Kidney tubule cell (primary cell): Measurements from ENCODE around the gene ARHGAP10.

Experiments used
- DNase-seq: peaks from one replicate; pipeline ENCODE4 v3.0.0-alpha.2; 2018; ENCODE audit warnings: low spot score

Gene ARHGAP10, protein sequence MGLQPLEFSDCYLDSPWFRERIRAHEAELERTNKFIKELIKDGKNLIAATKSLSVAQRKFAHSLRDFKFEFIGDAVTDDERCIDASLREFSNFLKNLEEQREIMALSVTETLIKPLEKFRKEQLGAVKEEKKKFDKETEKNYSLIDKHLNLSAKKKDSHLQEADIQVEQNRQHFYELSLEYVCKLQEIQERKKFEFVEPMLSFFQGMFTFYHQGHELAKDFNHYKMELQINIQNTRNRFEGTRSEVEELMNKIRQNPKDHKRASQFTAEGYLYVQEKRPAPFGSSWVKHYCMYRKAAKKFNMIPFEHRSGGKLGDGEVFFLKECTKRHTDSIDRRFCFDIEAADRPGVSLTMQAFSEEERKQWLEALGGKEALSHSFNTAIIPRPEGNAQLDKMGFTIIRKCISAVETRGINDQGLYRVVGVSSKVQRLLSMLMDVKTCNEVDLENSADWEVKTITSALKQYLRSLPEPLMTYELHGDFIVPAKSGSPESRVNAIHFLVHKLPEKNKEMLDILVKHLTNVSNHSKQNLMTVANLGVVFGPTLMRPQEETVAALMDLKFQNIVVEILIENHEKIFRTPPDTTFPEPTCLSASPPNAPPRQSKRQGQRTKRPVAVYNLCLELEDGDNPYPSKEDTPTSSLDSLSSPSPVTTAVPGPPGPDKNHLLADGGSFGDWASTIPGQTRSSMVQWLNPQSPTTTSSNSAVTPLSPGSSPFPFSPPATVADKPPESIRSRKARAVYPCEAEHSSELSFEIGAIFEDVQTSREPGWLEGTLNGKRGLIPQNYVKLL

DNA sequence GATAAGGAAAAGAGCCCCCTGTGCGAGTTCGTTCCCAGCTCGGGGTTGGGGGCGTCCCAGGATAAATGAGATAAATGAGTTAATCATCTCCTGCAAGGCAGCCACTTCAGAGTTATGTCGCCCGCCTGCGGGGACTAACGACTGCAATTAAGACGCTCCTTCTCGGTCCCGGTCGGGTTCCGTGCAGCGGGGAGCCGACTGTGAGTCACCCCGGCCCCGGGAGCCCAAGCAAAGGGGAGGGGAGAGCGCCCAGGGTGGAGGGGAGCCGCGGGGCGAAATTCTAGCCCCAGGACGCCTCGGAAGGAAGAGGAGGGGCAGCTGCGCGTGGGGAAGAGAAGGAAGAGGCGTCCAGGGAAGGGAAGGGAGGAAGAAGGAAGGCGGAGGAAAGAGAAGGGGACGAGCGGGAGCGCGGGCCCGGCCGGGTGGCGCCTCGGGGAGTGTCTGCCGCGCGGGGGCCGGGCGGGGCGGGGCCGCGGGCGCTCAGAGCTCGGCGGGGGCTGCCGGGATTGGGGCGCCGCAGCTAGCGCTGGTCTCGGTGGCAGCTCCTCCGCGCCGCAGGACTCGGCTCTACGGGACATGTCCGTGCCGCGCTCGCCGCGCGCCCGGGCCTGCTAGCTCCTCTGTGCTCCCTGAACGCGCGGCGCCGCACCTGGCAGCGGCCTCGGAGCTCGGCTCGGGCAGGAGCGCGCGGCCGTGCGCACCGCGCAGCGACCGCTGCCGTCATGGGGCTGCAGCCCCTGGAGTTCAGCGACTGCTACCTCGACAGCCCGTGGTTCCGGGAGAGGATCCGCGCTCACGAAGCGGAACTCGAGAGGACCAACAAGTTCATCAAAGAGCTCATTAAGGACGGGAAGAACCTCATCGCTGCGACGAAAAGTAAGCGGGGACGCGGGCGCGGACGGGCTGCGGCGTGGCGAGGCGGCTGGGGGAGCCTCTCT is at the start of gene ARHGAP10:
ARHGAP10 (plus strand) TSS at position 509 of the 938 bp plus-strand sequence; CDS start at position 723, 214 bp downstream.
- DNase-seq = peak; percentile 86

DNA sequence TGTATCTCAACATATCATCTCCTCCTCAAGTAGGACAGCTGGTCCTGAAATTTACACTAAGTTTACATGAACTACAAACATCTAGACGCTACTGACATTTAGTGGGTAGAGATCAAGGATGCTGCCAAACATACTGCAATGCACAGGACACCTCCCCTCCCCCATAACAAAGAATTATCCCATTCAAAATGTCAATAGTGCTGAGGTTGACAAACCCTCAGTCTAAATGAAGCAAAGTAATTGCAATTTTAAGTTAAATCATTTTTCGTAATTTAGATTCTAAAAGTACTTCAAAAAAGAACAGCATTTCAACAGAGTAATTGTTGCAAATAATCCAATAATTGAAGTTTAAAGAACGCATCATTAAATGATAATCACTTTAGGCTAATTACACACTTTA is 49.1 kb upstream of the ARHGAP10 start:
- no peak for DNase-seq

DNA sequence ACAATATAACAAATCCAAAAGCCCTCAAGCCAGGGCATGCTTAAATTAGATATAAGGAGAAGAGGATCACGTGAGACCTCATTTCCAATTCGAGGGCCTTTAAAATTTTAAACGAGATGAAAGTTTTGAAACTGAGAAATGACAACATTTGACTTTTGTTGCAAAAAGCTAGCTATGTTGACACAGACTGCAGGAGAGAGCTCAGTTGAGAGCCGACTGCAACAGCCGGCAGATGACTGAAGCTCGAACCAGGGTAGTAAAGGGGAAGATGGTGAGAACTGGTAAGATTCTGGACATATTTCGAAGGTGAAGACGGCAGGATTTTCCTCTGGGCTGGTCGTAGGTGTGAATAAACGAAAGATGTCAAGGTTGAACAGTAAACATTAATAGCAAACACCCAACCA is 48.7 kb upstream of the ARHGAP10 start:
- DNase-seq = peak; percentile 31

DNA sequence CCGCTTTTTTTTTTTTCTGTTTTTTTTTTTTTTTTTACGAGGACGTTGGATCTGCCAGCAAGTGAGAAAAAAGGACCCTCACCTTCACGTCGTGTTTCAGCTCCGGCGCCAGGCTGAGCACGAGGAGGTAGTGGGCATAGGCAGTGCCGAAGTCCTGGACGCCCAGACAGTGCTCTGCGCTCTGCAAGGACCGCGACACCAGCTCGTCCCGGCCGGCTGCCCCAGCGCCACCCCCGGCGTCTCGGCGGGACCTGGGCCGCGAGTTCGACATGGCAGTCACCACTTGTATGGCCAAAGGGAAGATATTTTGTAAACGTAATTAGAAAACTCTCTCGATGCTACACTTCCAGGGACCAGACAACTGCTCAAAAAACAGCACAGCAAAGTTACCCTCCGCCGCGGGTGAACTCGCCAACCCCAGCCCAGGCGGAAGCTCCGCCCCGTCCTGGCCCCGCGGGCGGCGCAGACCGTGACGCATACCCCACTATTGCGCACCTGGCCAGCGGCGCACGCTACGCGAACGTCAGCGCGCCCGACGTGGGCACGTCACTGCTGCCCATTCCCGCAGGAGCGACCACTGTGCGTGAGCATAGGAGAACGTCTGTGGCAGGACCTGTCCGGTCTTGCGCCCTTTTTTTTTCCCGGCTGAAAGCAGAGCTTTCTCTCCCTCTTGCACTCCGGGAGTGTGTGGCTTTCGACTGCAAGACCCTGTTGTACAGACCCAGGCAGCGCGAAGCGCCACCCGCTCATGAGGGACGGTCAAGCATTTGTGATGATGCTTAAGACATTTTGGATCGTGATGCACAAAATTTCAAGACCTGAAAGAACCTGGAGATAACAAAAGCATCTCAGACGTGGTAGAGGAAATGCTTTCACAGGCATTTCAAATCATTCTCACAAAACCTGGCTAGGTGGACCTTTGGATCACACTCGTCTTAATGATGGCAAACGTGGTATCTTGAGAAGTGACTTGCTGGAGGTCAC is 47.9 kb upstream of the ARHGAP10 start, which contains the start of gene PRMT9:
PRMT9 (minus strand) TSS at position 447 of the 984 bp plus-strand sequence; CDS start at position 271, 176 bp downstream.
- peak; percentile 92 for DNase-seq

DNA sequence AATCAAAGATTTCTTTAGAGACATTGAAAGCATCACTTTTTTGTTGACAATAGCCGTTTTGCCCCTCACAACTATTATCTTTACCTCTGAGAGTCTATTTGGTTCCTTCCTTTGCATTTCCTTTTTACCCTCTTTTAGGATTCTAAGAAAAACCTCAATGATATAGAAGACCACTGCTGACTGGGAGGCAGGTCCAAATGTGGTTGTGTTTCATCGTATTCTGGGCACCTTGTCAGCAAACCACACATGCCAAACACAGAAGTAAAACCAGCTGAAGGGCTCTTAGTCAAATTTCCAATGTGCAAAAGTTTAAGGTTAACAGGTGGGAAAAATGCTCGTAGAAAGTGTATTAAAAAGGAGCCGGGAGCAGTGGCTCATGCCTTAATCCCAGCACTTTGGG is 42.8 kb upstream of the ARHGAP10 start:
- DNase-seq = no peak

DNA sequence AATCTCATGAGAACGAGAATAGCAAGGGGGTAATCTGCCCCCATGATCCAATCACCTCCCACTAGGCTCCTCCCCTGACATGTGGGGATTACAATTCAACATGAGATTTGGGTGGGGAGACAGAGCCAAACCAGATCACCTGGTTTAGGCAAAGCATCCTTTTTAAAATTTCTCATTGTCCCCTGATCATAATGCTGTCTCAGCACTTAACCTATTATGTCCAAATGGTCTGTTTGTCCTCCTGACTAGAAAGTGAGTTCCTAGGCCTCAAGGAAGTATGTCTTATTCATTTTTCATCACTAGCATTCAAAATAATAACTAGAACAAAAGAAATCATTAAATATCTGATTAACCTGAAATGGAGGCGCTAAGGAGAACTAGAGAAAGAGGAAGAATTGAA is 40.1 kb upstream of the ARHGAP10 start:
- DNase-seq = no peak

DNA sequence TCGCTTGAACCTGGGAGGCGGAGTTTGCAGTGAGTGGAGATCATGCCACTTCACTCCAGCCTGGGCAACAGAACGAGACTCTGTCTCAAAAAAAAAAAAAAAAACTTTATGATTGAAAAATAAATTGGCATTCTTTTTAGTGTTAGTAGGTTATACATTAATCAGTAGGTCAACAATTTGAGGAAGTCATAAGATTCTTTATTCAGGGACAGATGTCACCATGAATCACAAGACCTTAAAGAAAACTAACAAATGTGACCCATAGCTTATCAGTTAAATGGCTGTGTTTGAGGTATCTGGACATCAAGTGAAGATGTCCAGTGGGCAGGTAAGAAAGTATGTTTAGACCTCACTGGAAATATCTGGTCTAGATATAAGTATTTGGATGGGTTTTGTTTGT is 38.7 kb upstream of the ARHGAP10 start:
- DNase-seq = peak; percentile 37

DNA sequence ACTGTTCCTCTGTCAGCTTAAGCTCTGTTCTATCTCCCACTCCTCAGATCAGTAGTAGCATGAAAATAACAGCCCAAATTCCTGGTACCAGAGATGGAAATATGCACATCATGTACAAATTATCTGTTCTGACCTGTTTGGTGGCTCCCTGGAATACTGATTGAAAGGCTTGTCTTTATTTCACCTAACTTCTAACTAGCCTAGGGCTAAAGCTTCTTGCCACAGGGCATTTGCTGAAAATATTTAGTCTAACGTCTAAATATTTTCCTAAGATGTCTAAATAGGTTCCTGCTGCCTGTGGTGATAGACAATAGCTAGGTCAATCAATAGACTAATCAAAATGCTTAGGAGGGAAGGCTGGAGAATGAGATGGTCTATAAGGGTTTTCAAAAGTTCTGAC is 35.0 kb upstream of the ARHGAP10 start:
- DNase-seq = no peak

DNA sequence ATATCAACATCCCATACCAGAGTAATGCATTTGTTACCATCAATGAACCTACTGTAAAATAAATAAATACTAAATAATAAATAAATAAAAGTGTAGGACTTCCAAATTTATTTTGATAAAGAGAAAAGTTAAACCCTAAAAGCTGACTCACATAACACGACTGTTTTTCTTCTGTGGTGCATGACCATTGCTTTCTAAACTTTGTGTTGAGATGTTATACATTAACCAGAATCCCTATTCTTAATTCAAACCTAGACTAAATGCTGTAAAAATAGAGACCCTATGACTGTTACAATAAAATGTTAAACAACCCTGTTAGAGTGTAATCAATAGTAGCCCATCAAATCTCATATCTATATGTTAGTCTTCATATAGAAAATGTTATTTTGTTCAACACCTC is 27.0 kb upstream of the ARHGAP10 start:
- DNase-seq = peak; percentile 62

DNA sequence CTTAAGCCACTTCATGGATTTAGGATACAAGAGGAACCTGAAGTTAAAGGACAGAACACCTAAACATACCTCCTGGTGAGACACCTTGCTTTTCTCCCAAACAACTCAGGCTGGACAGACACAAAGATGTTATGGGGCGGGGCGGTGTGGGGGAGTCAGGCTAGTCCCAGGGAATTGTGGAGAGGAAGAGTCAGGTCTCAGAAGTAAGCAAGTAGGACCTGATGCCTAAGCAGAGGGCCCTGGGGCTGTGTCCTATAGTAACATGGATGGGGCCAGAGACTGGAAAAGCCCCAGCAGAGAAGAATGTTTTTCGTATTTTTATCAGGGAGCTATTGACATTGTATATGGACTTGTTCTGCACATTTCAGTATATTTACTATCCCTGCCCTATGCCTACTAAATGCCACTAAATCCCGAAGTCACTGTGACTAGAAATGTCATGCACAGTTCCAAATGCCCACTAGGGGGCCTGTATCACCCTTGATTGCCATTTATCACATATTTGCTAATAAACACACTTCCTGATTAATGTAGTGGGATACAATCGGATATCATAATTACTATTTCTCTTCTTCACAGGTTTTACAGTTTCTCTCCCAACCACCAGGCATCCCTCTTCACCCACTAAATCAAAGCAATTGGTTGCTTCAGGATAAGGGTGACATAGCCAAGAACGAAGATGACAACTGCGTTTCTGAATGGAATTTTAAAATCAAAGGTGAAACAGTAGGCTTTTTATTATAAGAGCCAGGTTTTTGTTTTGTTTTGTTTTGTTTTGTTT is 23.8 kb upstream of the ARHGAP10 start:
- peak; percentile 53 for DNase-seq

DNA sequence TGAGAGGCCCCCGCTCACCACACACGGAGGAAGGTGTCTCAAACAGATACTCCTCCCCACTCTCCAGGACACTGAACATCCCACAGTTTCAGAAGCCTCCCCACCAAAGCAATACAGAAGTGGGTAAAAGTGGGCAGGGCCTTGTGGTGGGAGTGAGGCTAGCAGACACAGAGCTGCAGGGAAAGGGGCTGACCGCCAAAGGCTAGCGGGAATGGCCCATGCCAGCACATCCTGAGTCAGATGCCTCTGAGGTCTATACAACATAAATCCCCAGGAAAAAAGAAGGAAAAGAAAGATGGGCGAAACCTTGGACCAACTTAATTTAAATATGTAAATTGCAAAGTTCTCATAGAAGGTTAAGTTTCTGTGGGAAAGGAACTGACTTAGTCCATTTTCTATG is 21.9 kb upstream of the ARHGAP10 start:
- DNase-seq = peak; percentile 41

DNA sequence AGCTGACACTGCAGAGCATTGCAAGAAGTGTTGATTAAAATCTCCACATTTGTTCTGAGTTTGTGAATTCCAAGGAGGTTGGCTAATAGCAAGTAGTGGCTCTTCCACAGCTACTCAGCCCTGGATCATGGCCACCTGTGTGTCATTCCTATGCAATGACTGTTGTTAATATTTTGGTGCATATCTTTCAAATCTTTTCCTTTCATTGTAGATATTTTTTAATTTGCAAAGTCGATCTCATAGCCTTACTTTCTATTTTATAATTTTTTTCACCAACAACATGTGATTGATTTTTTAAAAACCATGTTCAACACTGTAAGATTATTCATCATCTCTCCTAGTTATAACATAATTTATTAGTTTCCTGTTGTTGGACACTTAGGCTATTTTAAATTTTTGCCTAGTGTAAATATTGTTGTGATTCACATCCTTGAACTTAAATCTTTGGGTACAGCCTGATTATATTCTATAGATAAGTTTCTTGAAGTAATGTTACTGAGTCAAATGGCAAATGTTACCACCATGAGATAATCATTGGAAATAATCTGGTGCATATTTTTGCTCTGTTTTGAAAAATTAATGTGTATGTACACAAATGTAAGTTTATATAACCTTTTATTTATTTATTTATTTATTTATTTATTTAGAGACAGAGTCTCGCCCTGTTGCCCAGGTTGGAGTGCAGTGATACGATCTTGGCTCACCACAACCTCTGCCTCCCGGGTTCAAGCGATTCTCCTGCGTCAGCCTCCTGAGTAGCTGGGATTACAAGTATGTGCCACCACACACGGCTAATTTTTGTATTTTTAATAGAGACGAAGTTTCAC is 17.1 kb upstream of the ARHGAP10 start:
- peak; percentile 76 for DNase-seq

DNA sequence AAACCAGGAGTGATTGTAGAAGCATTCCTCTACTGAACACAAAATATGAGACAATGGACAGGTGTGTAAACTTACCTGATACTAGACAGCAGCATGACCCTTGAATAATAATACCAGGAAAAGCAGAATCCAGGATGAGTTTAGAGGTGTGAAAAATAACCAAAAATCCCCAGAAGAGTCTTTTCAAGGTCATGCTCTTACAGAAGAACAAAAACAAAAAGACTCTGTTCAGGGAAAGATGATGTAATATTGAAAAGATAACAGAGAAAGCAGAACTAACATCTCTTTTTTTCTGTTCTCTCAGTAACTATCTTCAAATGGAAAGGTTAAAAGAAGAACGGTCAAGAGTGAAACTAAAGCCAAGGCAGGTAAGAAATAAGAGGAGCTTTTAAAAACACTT is 14.0 kb upstream of the ARHGAP10 start:
- no peak for DNase-seq

DNA sequence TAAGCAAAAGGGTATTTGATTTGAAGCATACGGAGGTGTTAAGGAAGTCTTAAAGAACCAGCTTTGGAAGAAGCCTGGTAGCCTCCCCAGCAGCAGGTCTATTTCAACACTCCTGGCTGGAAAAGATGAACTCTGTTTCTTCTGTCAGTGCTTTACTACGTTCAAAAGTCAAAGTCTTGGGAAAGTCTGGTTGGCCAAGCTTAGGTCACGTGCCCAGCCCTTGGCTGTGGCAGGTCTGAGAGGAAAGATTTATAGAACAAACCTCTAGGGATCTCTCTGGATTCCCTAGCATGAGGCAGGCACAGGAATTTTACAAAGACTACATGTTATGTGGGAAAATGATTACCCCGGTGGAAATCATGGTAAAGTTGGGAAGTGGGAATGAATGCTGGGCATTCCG is 8.6 kb upstream of the ARHGAP10 start:
- DNase-seq = no peak

DNA sequence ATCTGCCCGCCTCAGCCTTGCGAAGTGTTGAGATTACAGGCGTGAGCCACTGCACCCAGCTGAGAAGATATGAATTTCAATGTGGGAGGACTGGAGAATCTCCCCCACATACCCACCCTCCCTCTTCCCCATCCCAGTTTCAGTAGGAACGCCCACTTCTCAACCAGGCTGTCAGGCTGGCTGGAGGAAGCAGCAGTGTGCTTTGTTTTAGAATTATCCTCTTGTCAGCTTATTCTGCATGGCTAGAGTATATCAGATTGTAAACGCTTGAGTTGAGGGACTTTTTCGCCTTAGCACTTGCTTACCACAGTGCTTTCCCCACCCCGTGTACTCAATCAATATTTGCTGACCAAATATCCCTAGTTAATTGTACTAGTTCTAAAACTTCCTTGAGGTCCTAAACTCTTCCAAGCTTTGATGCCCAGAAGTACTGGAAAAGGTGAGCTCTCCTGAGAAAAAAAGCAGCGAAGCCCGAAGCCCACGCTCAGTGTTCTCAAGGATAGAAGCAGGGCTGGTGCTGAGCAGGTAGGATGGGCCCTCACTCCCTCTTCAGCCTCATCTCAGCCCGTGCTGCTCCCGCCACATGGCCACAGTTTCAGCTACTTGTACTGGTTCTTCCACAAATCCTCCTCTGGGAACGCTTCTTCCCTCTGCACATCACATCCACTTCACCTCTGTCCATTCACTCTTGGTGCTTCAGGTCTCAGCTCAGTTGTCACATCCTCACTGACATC is 7.3 kb upstream of the ARHGAP10 start:
- no peak for DNase-seq

DNA sequence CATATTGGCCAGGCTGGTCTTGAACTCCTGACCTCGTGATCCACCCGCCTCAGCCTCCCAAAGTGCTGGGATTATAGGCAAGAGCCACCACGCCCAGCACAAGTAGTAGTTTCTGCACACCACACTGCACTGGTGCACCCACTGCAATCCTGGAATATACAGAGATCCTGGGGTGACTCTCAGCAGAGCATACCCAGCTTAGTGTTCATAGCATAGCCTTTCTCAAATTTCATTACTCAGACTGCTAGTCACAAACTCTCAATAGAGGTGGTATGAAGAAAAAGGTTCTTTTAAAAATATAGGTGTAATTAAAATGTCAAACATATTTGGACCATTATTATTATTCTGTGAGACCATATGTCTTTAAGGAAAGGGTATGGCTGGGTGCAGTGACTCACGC is 6.2 kb upstream of the ARHGAP10 start:
- DNase-seq = no peak

DNA sequence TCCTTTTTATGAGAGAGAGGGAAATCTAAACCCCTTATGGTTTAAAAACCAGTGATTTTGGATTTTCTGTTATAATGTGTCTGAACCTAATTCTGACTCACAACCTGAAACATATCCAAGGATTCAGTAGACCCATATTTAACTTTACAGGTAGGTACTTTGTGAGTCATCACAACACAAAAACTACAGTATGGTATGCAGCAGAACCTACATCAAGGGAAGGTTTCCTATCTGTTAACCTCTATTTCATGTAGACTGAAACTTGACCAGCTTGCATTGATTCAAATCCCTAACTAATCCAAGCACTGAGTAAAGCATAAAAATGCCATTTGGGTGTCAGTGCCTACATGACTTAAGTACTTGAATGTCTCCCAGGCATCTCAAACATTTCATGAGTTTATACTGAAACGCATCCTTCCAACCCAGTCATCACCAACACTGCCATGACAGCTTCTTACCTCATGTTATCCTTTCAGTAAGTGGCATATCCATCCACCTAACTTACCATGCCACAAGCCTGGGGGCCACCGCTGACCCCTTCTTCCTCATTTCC is 4.3 kb upstream of the ARHGAP10 start:
- DNase-seq = peak; percentile 35

DNA sequence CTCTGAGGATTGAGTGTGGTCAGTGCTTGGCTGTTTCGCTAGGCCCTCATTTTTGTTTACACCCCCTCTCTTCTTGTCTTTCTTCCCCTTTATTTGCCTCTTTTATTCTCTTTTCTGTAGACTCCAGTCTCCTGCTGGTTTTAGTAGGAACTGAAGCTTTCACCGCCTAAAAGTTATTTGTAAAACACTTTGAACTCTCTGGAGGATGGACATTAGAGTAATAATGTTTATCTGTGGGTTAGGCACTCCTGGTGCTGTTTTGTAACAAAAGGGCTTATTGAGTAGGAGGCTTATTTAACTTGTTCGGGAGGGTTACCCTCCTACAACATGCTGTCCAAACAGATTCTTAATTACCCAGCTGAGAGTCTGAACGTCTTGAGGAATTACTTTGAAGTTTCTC is 1.6 kb upstream of the ARHGAP10 start:
- DNase-seq = no peak
